Measurements from ENCODE around the gene ALG13.

Gene ALG13

GRCh38 chrX:111650845-111651244 is 30.1 kb upstream of the ALG13 start:
- H3K27ac ChIP-seq: no peak overlapping the region
- no peak overlapping the region for H3K4me2 ChIP-seq
- no peaks in the 10 kb centered on the region for H3K36me3 ChIP-seq (ENCODE audit: insufficient read depth)
- H3K9ac ChIP-seq: no peak overlapping the region
- no peak overlapping the region for H3K4me3 ChIP-seq (IDR thresholded peaks at IDR 0.05; ENCODE audit: insufficient read depth, low read depth, low read length)
- no peaks in the 10 kb centered on the region for H3K4me1 ChIP-seq (ENCODE audit: low read depth, poor library complexity, severe bottlenecking)
- H3K79me2 ChIP-seq (ENCODE audit: insufficient read depth, low read depth): no peaks in the 10 kb centered on the region
- H2AFZ ChIP-seq (ENCODE audit: low read depth): no peak overlapping the region
- no peak for TF ChIP-seq CTCF (conservative IDR thresholded peaks at IDR 0.05; ENCODE audit: low read depth, low read length)
- no peaks in the 10 kb centered on the region for H4K20me1 ChIP-seq (ENCODE audit: insufficient read depth)
- no peaks in the 10 kb centered on the region for H3K27me3 ChIP-seq (ENCODE audit: insufficient read depth, low read depth)

GRCh38 chrX:111652719-111653118 is 28.3 kb upstream of the ALG13 start:
- Histone ChIP-seq H3K79me2 (ENCODE audit: insufficient read depth, low read depth) (no peaks in the 10 kb centered on the region), H3K27ac (no peak overlapping the region), H4K20me1 (ENCODE audit: insufficient read depth) (no peaks in the 10 kb centered on the region), H2AFZ (ENCODE audit: low read depth) (no peak overlapping the region), H3K4me3 (IDR thresholded peaks at IDR 0.05; ENCODE audit: insufficient read depth, low read depth, low read length) (no peak overlapping the region), H3K36me3 (ENCODE audit: insufficient read depth) (no peaks in the 10 kb centered on the region), H3K9ac (no peak overlapping the region), H3K4me2 (no peak overlapping the region), H3K27me3 (ENCODE audit: insufficient read depth, low read depth) (no peaks in the 10 kb centered on the region), H3K4me1 (ENCODE audit: low read depth, poor library complexity, severe bottlenecking) (no peaks in the 10 kb centered on the region)
- no peak for TF ChIP-seq CTCF (conservative IDR thresholded peaks at IDR 0.05; ENCODE audit: low read depth, low read length)

- Histone ChIP-seq H3K36me3 (ENCODE audit: insufficient read depth) (no peaks in the 10 kb centered on the region), H4K20me1 (ENCODE audit: insufficient read depth) (no peaks in the 10 kb centered on the region), H3K27ac (no peak overlapping the region), H3K79me2 (ENCODE audit: insufficient read depth, low read depth) (no peaks in the 10 kb centered on the region), H3K27me3 (ENCODE audit: insufficient read depth, low read depth) (no peaks in the 10 kb centered on the region), H3K9ac (no peak overlapping the region), H3K4me1 (ENCODE audit: low read depth, poor library complexity, severe bottlenecking) (no peaks in the 10 kb centered on the region), H3K4me2 (no peak overlapping the region), H2AFZ (ENCODE audit: low read depth) (no peak overlapping the region), H3K4me3 (IDR thresholded peaks at IDR 0.05; ENCODE audit: insufficient read depth, low read depth, low read length) (no peak overlapping the region)
- no peak for TF ChIP-seq CTCF (conservative IDR thresholded peaks at IDR 0.05; ENCODE audit: low read depth, low read length)
Observed at GRCh38 chrX:111661241-111661640, 19.7 kb upstream of the ALG13 start.

- no peak overlapping the region for H3K9ac ChIP-seq
- no peaks in the 10 kb centered on the region for H3K27me3 ChIP-seq (ENCODE audit: insufficient read depth, low read depth)
- H3K4me2 ChIP-seq: no peak overlapping the region
- no peak overlapping the region for H3K4me3 ChIP-seq (IDR thresholded peaks at IDR 0.05; ENCODE audit: insufficient read depth, low read depth, low read length)
- H3K27ac ChIP-seq: no peak overlapping the region
- no peaks in the 10 kb centered on the region for H3K79me2 ChIP-seq (ENCODE audit: insufficient read depth, low read depth)
- no peak for TF ChIP-seq CTCF (conservative IDR thresholded peaks at IDR 0.05; ENCODE audit: low read depth, low read length)
- H2AFZ ChIP-seq (ENCODE audit: low read depth): no peak overlapping the region
- no peaks in the 10 kb centered on the region for H4K20me1 ChIP-seq (ENCODE audit: insufficient read depth)
- no peaks in the 10 kb centered on the region for H3K36me3 ChIP-seq (ENCODE audit: insufficient read depth)
- no peaks in the 10 kb centered on the region for H3K4me1 ChIP-seq (ENCODE audit: low read depth, poor library complexity, severe bottlenecking)
Observed at GRCh38 chrX:111662292-111662691, 18.7 kb upstream of the ALG13 start.

- Histone ChIP-seq H3K4me2 (no peak overlapping the region), H4K20me1 (ENCODE audit: insufficient read depth) (no peaks in the 10 kb centered on the region), H3K27me3 (ENCODE audit: insufficient read depth, low read depth) (no peaks in the 10 kb centered on the region), H3K79me2 (ENCODE audit: insufficient read depth, low read depth) (no peaks in the 10 kb centered on the region), H3K9ac (no peak overlapping the region), H3K4me1 (ENCODE audit: low read depth, poor library complexity, severe bottlenecking) (no peaks in the 10 kb centered on the region), H3K4me3 (IDR thresholded peaks at IDR 0.05; ENCODE audit: insufficient read depth, low read depth, low read length) (no peak overlapping the region), H2AFZ (ENCODE audit: low read depth) (no peak overlapping the region), H3K36me3 (ENCODE audit: insufficient read depth) (no peaks in the 10 kb centered on the region), H3K27ac (no peak overlapping the region)
- TF ChIP-seq CTCF (conservative IDR thresholded peaks at IDR 0.05; ENCODE audit: low read depth, low read length): no peak
Observed at GRCh38 chrX:111671668-111672067, 9.3 kb upstream of the ALG13 start.

All from KMS-11 (cell line).